NCI-H82 treated with DMSO at 0.1 percent for 48 hours (cell line): Measurements from ENCODE around the gene COL4A4.

Experiments
- DNase-seq: peaks from one replicate; lab custom pipeline; 2025; ENCODE audit not compliant: unreplicated experiment; lab: John Stamatoyannopoulos, UW

The COL4A4 gene

GRCh38 chr2:226984750-226985582 lies 179.0 kb downstream of the COL4A4 start:
- DNase-seq = peak; percentile 30

- no peak for DNase-seq
These were observed 179.9 kb downstream of the COL4A4 start for GRCh38 chr2:226983895-226984749.

- DNase-seq = no peak
These were observed 182.1 kb downstream of the COL4A4 start for GRCh38 chr2:226981791-226982326.

GRCh38 chr2:226979004-226979403 lies 185.0 kb downstream of the COL4A4 start:
- DNase-seq = no peak

- DNase-seq = no peak
These were observed 185.7 kb downstream of the COL4A4 start for GRCh38 chr2:226978300-226978699.

GRCh38 chr2:226977775-226978190 lies 186.2 kb downstream of the COL4A4 start:
- no peak for DNase-seq

- DNase-seq = no peak
These were observed 190.2 kb downstream of the COL4A4 start for GRCh38 chr2:226973816-226974215.

GRCh38 chr2:226971770-226972169 lies 192.2 kb downstream of the COL4A4 start:
- no peak for DNase-seq

- no peak for DNase-seq
These were observed 192.9 kb downstream of the COL4A4 start for GRCh38 chr2:226971084-226971483.

- DNase-seq = no peak
These were observed 193.6 kb downstream of the COL4A4 start for GRCh38 chr2:226970362-226970761.

GRCh38 chr2:226969417-226970080 lies 194.5 kb downstream of the COL4A4 start:
- DNase-seq = no peak

GRCh38 chr2:226965376-226965775 lies 198.6 kb downstream of the COL4A4 start:
- no peak for DNase-seq

GRCh38 chr2:226963528-226963927 lies 200.5 kb downstream of the COL4A4 start:
- no peak for DNase-seq

- DNase-seq = no peak
These were observed 201.7 kb downstream of the COL4A4 start for GRCh38 chr2:226962176-226962773.

- DNase-seq = no peak
These were observed 204.6 kb downstream of the COL4A4 start for GRCh38 chr2:226959418-226959817.

GRCh38 chr2:226956659-226957058 lies 207.3 kb downstream of the COL4A4 start:
- DNase-seq = no peak

GRCh38 chr2:226953826-226954225 lies 210.2 kb downstream of the COL4A4 start:
- DNase-seq = no peak

GRCh38 chr2:226953206-226953605 lies 210.8 kb downstream of the COL4A4 start:
- no peak for DNase-seq
